H1 (cell line): Measurements from ENCODE around the gene TRIP13. TPM values are rescaled to one million over a fixed set of nuclear protein-coding genes. Genes with fewer than 3 reads are reported as not detected.

ENCODE experiments used
- ATF3 ChIP-seq: IDR thresholded peaks from 2 replicates; pipeline ENCODE4 v1.6.1; 2011; ENCODE audit warnings: low read depth, mild to moderate bottlenecking, low read length; ENCODE audit not compliant: insufficient read depth
- BACH1 ChIP-seq: IDR thresholded peaks from 2 replicates; pipeline ENCODE4 v1.6.1; 2012; ENCODE audit warnings: low read length, improper control_type of control experiment
- EP300 ChIP-seq, 2 experiments: IDR thresholded peaks; 1 replicate in 1 of 2; 2 replicates in 1 of 2; pipeline ENCODE4 v1.6.1; 2011 to 2012; ENCODE audit warnings: low read depth in 2 of 2, low read length in 2 of 2, mild to moderate bottlenecking in 2 of 2, borderline replicate concordance in 1 of 2, inconsistent platforms in 1 of 2, moderate library complexity in 1 of 2
- SP2 ChIP-seq: IDR thresholded peaks from 2 replicates; pipeline ENCODE4 v1.6.1; 2012; ENCODE audit warnings: mild to moderate bottlenecking, low read length, inconsistent platforms
- polyA plus RNA-seq, 7 experiments: library from polyadenylated mRNA; depleted of rRNA in 3 of 7; stranded (reverse) in 5 of 7; unstranded in 2 of 7; fragments of >200 nt in 5 of 7; fragments of 200-250 nt in 2 of 7; gene quantifications; 1 replicate in 5 of 7; 2 replicates in 1 of 7; 4 replicates in 1 of 7; pipeline versions ENCODE4 v1.2.1 to v1.2.3, GENCODE V29; 2011 to 2013; ENCODE audit warnings: missing spikeins in 2 of 7, mixed read lengths in 2 of 7
- total RNA-seq: library from RNA; stranded (reverse); fragmentation: NEBNext Ultra II Directional; extraction: Animal tissue kit (Norgen Biotek cat#: 25700); gene quantifications from 2 replicates; pipeline ENCODE4 v1.2.1, GENCODE V29; 2021
- TF ChIP-seq, protein P1 (sequence below): IDR thresholded peaks from 2 replicates; pipeline ENCODE4 v1.6.1; 2012; ENCODE audit warnings: inconsistent platforms

The TRIP13 gene
- total and polyA plus RNA-seq, 2 of the 8 experiments (the other 6 are each of a cell fraction or from before 2014, with no cell fraction given) = 20.0 to 39.2 TPM

DNA sequence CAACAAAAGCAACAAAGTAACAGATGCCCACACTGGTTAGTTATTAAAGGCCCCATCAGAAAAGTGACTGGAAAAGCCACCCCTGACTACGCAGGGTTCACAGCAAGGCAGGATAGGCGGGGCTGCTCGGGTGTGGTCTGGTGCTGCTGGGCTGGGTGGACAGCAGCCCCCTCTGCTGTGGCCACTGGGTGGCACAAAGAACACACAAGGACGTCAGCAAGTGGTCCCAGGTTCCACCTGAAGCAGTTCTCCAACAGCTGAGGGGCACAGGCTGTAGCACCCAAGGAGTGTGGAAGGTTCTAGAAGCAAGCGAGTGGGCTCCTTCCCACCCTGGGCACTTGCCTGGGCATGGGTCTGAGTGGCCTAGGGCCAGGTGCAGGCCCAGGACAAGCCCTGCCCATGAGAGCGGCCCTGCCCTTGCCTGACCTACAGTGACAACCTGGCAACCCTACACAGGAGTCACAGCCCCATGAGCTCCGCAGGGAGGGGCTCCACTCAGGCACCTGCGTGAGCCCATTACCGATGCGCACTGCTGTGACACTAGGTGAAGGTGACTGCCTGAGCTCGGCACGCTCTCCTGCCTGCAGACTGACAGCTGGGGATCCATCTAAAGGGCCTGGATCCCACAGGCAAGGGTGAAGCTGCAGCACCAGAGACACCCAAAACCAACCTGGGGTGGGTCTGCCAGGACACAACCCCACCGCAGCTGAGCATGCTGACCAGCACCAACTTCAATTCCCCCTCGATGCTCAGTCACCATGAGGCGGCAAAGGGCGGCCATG lies 8.1 kb upstream of the TRIP13 start (continued):
- TF ChIP-seq, protein P1, sequence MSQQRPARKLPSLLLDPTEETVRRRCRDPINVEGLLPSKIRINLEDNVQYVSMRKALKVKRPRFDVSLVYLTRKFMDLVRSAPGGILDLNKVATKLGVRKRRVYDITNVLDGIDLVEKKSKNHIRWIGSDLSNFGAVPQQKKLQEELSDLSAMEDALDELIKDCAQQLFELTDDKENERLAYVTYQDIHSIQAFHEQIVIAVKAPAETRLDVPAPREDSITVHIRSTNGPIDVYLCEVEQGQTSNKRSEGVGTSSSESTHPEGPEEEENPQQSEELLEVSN = no peak
- no peak for TF ChIP-seq BACH1
- no peak for TF ChIP-seq SP2
- no peak for TF ChIP-seq EP300 (IDR thresholded peaks at IDR 0.05; ENCODE audit: borderline replicate concordance in 1 of 2, low read depth in 2 of 2, low read length in 2 of 2)
- TF ChIP-seq ATF3 = no peak
